ENCODE data around the gene IQSEC3.
A peak's percentile ranks its signal among the peaks of the same experiment; 100 is the strongest.

Gene IQSEC3

GRCh38 chr12:167959-168600, 101.5 kb downstream of the IQSEC3 start:
- no peak for DNase-seq

GRCh38 chr12:168763-169525, 102.4 kb downstream of the IQSEC3 start:
- DNase-seq = no peak

- no peak for DNase-seq
Measured at GRCh38 chr12:169528-170370, 103.2 kb downstream of the IQSEC3 start.

GRCh38 chr12:170371-171225, 104.0 kb downstream of the IQSEC3 start:
- DNase-seq = no peak

DNA sequence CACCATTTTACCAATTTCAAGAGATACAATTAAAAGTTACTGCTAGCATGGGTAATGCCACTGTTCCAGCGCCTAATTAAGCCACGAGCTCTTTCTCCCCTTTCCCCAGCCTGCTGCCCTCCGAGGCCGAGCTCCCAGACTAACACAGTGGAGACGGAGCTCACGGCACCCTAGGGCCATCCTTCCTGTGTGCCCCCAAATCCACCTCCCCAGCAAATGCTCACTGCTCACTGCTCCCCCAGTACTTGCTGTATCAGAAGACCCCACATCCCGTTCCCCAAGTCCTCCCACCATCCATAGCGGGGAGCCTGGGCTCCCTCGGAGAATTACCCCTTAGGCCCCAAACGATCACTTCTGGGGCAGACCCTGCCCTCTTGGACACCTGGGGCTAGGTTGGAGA, 104.7 kb downstream of the IQSEC3 start:
- DNase-seq = no peak

- DNase-seq = peak; percentile 59
Measured at GRCh38 chr12:171743-172676, 105.4 kb downstream of the IQSEC3 start.

DNA sequence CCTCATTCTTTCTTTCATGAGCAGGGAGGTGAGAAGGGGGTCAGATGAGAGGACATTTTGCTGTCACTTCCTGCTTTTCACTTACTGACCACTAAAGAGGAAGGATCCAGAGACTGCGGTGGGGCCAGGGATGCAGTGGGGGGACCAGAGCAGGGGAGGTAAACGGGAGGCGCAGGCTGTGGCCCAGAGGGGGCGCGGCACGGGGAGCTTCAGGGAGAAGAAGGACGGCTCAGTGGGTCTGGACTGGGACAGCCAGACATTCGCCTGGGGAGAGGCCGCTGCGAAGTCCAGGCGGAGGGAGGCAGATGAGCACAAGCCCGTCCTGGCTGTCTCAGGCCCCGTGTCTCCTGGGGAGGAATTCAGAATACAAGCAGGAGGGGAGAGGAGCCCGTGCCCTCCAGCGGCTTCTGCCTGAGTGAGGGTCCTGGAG, 106.2 kb downstream of the IQSEC3 start:
- peak; percentile 56 for DNase-seq

GRCh38 chr12:174124-174523, 107.6 kb downstream of the IQSEC3 start:
- DNase-seq = no peak

GRCh38 chr12:174596-174995, 108.0 kb downstream of the IQSEC3 start:
- DNase-seq = no peak

- DNase-seq = no peak
Measured at GRCh38 chr12:175250-175649, 108.7 kb downstream of the IQSEC3 start.

- DNase-seq = no peak
Measured at GRCh38 chr12:175759-176158, 109.2 kb downstream of the IQSEC3 start.

DNA sequence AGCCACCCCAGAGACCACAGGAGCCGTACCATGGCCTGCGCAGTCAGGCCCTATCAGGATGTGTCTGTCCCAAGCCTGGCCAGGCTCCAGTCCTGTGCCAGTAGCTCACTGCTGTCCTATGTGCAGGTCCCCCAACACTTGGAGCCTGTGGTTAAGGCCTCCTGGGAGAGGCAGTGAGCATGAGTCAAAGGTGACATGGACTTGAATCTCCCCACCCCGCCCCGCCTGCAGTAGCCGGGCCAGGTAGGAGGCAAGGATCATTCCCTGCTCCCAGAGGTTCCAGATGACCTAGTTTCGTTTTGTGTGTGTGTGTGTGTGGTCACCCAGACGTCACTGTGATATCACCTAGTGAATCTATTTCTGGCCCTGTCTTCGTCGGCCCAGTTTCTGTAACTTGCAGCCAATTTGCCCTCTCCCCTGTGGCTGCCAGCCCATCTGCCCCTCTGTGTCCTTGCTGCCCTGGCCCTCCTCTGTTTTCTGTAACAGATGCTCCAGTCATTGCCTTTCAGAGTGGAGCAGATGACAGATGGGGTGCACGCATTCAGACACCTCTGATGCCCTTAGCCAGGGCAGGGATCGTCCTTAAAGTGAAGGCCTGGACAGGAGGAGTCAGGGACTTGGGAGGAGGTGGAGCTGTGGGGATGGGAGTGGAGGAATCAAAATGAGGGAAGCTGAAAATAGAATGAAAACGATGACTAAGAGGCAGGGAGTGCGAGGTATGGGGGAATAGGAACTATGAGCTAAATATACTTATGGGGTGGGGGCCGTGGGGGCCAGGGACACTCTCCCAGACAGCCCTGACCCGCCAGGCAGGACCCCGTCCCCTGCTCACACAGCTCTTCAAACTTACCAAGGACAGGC, 110.0 kb downstream of the IQSEC3 start:
- DNase-seq = peak; percentile 52

GRCh38 chr12:177336-177979, 110.9 kb downstream of the IQSEC3 start:
- DNase-seq = no peak

DNA sequence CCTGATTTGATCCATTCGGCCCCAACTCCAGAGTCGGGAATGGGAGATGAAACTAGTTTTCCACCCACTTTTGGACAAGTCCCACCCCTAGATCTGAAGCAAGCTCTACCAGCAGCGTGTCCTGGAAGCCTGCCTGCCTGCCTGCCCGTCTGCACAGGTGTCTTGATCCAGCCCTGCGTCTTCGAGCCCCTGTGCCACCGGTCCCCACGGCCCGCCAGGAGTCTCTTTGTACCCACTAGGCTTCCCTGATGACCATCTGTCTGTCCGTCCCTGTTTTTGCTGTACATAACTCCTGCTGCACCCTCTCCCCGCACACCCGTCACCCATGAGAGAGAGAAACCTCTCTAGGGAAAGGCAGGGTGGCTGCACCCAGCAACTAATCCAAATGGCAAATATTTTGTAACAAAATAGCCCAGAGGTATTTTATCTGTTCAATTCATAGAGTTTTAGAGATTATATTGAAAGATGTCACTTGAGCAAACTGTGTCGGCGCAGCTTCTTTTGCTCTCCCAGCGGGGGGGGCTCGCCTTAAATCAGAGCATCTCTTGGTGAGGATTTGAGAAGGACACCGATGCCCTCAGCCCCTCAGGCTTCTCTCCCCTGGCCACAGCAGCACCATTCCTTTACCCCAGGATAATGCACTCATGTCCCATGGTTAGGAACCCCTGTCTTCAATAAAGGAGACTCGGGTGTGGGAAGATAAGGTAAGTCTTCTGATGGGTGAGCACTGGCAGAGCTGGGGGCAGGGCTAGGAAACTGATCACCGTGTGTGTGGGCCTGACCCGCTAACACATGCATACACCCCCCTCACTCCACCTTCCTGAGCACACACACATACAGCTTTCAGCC, 111.6 kb downstream of the IQSEC3 start:
- no peak for DNase-seq

GRCh38 chr12:178829-179109, 112.2 kb downstream of the IQSEC3 start:
- no peak for DNase-seq

GRCh38 chr12:179131-179884, 112.7 kb downstream of the IQSEC3 start:
- no peak for DNase-seq

- DNase-seq = no peak
Measured at GRCh38 chr12:179885-180284, 113.3 kb downstream of the IQSEC3 start.

DNA sequence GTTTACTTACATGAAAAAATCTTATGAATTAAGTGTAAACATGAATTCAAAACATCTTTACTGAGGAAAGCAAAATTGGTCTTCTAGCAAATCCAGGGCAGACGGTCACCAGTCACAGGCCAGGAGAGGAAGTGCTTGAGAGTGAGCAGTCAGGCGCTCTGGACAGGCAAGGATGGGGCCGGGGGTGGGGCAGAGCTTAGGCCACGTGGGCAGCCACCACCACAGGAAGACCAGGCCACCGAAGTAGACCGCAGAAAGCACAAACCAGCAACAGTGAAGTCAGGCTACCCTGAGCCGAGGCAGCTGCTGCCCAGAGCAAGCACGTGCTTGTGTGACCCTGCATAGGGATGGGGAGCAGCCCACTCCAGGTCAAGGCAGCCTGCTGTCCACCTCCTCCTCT, 113.9 kb downstream of the IQSEC3 start:
- peak; percentile 86 for DNase-seq

Measured in OCI-M1 (cell line).